ENCODE data around the gene KRT33B. TPM values are rescaled to one million over a fixed set of nuclear protein-coding genes. Genes with fewer than 3 reads are reported as not detected.

The KRT33B gene
- total and polyA plus RNA-seq, 10 of the 15 experiments (the other 5 are each of a cell fraction or from before 2014, with no cell fraction given): not detected

DNA sequence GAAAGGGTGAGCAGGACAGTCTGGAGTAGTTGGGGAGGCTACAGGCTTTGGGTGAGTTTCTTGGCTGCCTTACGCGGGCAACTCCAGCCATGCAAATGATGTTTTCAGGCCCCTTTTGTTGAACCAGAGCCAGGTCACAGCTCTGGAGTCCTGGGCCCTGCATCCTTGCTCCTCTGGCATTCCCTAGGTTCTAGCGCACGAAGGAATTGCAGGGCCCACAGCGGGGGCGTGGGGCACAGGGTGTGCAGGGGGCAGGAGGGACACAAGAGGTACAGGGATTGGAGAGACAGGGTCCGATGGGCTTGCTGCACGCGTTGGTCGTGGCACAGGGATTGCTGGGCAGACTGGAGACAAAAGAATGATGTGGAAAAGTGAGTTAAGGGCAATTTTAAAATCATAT, 24.2 kb upstream of the KRT33B start (continued):
- TF ChIP-seq, protein P1, sequence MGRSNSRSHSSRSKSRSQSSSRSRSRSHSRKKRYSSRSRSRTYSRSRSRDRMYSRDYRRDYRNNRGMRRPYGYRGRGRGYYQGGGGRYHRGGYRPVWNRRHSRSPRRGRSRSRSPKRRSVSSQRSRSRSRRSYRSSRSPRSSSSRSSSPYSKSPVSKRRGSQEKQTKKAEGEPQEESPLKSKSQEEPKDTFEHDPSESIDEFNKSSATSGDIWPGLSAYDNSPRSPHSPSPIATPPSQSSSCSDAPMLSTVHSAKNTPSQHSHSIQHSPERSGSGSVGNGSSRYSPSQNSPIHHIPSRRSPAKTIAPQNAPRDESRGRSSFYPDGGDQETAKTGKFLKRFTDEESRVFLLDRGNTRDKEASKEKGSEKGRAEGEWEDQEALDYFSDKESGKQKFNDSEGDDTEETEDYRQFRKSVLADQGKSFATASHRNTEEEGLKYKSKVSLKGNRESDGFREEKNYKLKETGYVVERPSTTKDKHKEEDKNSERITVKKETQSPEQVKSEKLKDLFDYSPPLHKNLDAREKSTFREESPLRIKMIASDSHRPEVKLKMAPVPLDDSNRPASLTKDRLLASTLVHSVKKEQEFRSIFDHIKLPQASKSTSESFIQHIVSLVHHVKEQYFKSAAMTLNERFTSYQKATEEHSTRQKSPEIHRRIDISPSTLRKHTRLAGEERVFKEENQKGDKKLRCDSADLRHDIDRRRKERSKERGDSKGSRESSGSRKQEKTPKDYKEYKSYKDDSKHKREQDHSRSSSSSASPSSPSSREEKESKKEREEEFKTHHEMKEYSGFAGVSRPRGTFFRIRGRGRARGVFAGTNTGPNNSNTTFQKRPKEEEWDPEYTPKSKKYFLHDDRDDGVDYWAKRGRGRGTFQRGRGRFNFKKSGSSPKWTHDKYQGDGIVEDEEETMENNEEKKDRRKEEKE (IDR thresholded peaks at IDR 0.05): no peak
- TF ChIP-seq, protein P2, sequence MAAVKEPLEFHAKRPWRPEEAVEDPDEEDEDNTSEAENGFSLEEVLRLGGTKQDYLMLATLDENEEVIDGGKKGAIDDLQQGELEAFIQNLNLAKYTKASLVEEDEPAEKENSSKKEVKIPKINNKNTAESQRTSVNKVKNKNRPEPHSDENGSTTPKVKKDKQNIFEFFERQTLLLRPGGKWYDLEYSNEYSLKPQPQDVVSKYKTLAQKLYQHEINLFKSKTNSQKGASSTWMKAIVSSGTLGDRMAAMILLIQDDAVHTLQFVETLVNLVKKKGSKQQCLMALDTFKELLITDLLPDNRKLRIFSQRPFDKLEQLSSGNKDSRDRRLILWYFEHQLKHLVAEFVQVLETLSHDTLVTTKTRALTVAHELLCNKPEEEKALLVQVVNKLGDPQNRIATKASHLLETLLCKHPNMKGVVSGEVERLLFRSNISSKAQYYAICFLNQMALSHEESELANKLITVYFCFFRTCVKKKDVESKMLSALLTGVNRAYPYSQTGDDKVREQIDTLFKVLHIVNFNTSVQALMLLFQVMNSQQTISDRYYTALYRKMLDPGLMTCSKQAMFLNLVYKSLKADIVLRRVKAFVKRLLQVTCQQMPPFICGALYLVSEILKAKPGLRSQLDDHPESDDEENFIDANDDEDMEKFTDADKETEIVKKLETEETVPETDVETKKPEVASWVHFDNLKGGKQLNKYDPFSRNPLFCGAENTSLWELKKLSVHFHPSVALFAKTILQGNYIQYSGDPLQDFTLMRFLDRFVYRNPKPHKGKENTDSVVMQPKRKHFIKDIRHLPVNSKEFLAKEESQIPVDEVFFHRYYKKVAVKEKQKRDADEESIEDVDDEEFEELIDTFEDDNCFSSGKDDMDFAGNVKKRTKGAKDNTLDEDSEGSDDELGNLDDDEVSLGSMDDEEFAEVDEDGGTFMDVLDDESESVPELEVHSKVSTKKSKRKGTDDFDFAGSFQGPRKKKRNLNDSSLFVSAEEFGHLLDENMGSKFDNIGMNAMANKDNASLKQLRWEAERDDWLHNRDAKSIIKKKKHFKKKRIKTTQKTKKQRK (IDR thresholded peaks at IDR 0.05; ENCODE audit: low read depth, low read length): no peak
- TF ChIP-seq POU2F2 (IDR thresholded peaks at IDR 0.05; ENCODE audit: borderline replicate concordance, low read depth, low read length): no peak
- no peak for TF ChIP-seq MYC (IDR thresholded peaks at IDR 0.05; ENCODE audit: insufficient read depth, insufficient read length, insufficient replicate concordance, low read length, severe bottlenecking)

DNA sequence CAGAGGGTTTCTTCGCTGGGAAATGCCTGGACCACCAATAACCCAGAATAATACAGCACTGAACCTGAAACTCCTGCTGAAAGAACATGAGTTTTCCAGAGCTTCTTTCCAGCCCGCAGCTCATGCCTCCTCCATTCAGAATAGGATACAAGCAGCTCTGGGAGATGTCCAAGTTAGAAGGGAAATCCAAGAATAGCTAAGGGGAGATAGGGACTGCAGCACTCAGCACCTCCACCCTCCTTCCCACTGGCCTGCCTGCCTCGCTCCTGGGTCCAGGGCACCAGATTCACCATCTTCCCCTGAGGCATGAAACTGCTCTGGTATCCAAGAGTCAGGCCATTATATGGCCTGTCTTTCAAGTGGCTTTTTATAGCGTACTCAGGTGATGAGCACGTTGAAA, 23.7 kb upstream of the KRT33B start:
- H3K27ac ChIP-seq (ENCODE audit: control insufficient read depth, insufficient read depth): no peak overlapping the region
- ATAC-seq (no peak), FAIRE-seq (no peak), DNase-seq (ENCODE audit: low read depth, low spot score) (no peak)
- peaks cover 0 to 3% of the 10 kb centered on the region in 2 experiments; a peak in 2 of 4 replicates for H3K27me3 ChIP-seq (replicated peaks in 1 of 2; ENCODE audit: control insufficient read depth in 2 of 2, insufficient read depth in 2 of 2, low read length in 1 of 2)
- ChIA-PET CTCF (no interaction called here), RAD21 (ENCODE audit: unreplicated experiment) (no interaction called here), SMC1A (ENCODE audit: uncharacterized antibody, unreplicated experiment) (no interaction called here), POLR2A (no interaction called here)
- no peak overlapping the region for H3K9ac ChIP-seq (ENCODE audit: control insufficient read depth, insufficient read depth, low read length)
- BruUV-seq (replicated peaks): no TSS peak
- 3% methylated on average over 5 of the region's 5 CpGs for WGBS (ENCODE audit: insufficient coverage, insufficient replicate concordance, low lambda C conversion rate, missing lambda C conversion rate)
- H3K4me1 ChIP-seq (ENCODE audit: control insufficient read depth, insufficient read depth, low read length): no peaks in the 10 kb centered on the region
- H3K4me3 ChIP-seq: no peak overlapping the region
- intact Hi-C loops (cut with micrococcal nuclease; ENCODE audit: unreplicated experiment): no loop called here
- no peak overlapping the region for H3K4me2 ChIP-seq (ENCODE audit: control insufficient read depth, insufficient read depth)
- no peaks in the 10 kb centered on the region for H4K20me1 ChIP-seq (ENCODE audit: control insufficient read depth, insufficient read depth)
- no peak overlapping the region for H2AFZ ChIP-seq (ENCODE audit: control insufficient read depth, low read depth, low read length)
- no peaks in the 10 kb centered on the region for H3K36me3 ChIP-seq (ENCODE audit: control insufficient read depth in 2 of 2, insufficient read depth in 2 of 2, low read length in 1 of 2)
- H3K79me2 ChIP-seq (ENCODE audit: control insufficient read depth, insufficient read depth, low read length): no peaks in the 10 kb centered on the region
- in situ Hi-C loops (cut with MboI): no loop called here
- H3K9me3 ChIP-seq (replicated peaks; ENCODE audit: control insufficient read depth, insufficient read depth, low read length): no peaks in the 10 kb centered on the region
- TF ChIP-seq EZH2 (IDR thresholded peaks at IDR 0.05; ENCODE audit: borderline replicate concordance, control insufficient read depth, low read depth, low read length) (no peak), NR2F1 (conservative IDR thresholded peaks at IDR 0.05) (no peak), STAT3 (IDR thresholded peaks at IDR 0.05; ENCODE audit: low read depth, low read length) (no peak), CBX3 (IDR thresholded peaks at IDR 0.05; ENCODE audit: borderline replicate concordance, low read depth) (no peak)
- TF ChIP-seq, protein P1 (IDR thresholded peaks at IDR 0.05): no peak
- TF ChIP-seq, protein P3, sequence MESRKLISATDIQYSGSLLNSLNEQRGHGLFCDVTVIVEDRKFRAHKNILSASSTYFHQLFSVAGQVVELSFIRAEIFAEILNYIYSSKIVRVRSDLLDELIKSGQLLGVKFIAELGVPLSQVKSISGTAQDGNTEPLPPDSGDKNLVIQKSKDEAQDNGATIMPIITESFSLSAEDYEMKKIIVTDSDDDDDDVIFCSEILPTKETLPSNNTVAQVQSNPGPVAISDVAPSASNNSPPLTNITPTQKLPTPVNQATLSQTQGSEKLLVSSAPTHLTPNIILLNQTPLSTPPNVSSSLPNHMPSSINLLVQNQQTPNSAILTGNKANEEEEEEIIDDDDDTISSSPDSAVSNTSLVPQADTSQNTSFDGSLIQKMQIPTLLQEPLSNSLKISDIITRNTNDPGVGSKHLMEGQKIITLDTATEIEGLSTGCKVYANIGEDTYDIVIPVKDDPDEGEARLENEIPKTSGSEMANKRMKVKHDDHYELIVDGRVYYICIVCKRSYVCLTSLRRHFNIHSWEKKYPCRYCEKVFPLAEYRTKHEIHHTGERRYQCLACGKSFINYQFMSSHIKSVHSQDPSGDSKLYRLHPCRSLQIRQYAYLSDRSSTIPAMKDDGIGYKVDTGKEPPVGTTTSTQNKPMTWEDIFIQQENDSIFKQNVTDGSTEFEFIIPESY (IDR thresholded peaks at IDR 0.05): no peak

Data from GM12878 (cell line).